ENCODE data around the gene KRTAP5-8. TPM values are rescaled to one million over a fixed set of nuclear protein-coding genes. Genes with fewer than 3 reads are reported as not detected.

The KRTAP5-8 gene
- total RNA-seq, 1 experiment from 2014 or later = not detected

- H3K9me3 ChIP-seq = no peaks in the 10 kb centered on the region
- H3K27me3 ChIP-seq (replicated peaks; ENCODE audit: control insufficient read depth, insufficient read depth, low read length) = no peaks in the 10 kb centered on the region
- H3K27me3 Mint-ChIP-seq (ENCODE audit: insufficient read depth, unreplicated experiment) = no peaks in the 10 kb centered on the region
- peaks cover 21% of the 10 kb centered on the region for H3K4me1 Mint-ChIP-seq (ENCODE audit: low read depth, unreplicated experiment)
- no peak overlapping the region for H3K4me3 Mint-ChIP-seq (ENCODE audit: unreplicated experiment)
- intact Hi-C loops (cut with micrococcal nuclease; ENCODE audit: unreplicated experiment) = no loop called here
- ChIA-PET POLR2A (no interaction called here), CTCF (no interaction called here)
- H3K36me3 ChIP-seq (ENCODE audit: control insufficient read depth, insufficient read depth, low read length) = peaks cover 12% of the 10 kb centered on the region; the same call in 1 of the 2 replicates
- H3K4me3 ChIP-seq (ENCODE audit: low read depth, low read length) = no peak overlapping the region
- no peaks in the 10 kb centered on the region for H3K9me3 Mint-ChIP-seq (ENCODE audit: unreplicated experiment)
- BruUV-seq (replicated peaks) = no TSS peak
- no peak for TF ChIP-seq CTCF (IDR thresholded peaks at IDR 0.05; ENCODE audit: insufficient read depth in 1 of 2, low read depth in 1 of 2, low read length in 1 of 2, severe bottlenecking in 1 of 2, unreplicated experiment in 1 of 2)
- peaks cover 57% of the 10 kb centered on the region for H3K36me3 Mint-ChIP-seq (ENCODE audit: insufficient read depth, unreplicated experiment)
- peak in 1 of 2 experiments; percentile 18 for DNase-seq
- H3K4me1 ChIP-seq = peaks cover 23% of the 10 kb centered on the region
- H3K27ac Mint-ChIP-seq (ENCODE audit: unreplicated experiment) = no peak overlapping the region
Observed at GRCh38 chr11:71491940-71492339, 45.9 kb upstream of the KRTAP5-8 start.

GRCh38 chr11:71495286-71496230, 42.3 kb upstream of the KRTAP5-8 start:
- H3K9me3 Mint-ChIP-seq (ENCODE audit: unreplicated experiment) = no peaks in the 10 kb centered on the region
- peaks cover 18% of the 10 kb centered on the region for H3K36me3 ChIP-seq (ENCODE audit: control insufficient read depth, insufficient read depth, low read length)
- peak in 1 of 2 experiments; percentile 18 for DNase-seq
- no peak overlapping the region for H3K4me3 ChIP-seq (ENCODE audit: low read depth, low read length)
- no peaks in the 10 kb centered on the region for H3K27me3 ChIP-seq (replicated peaks; ENCODE audit: control insufficient read depth, insufficient read depth, low read length)
- ChIA-PET POLR2A (no interaction called here), CTCF (no interaction called here)
- no peak for TF ChIP-seq CTCF (IDR thresholded peaks at IDR 0.05; ENCODE audit: insufficient read depth in 1 of 2, low read depth in 1 of 2, low read length in 1 of 2, severe bottlenecking in 1 of 2, unreplicated experiment in 1 of 2)
- intact Hi-C loops (cut with micrococcal nuclease; ENCODE audit: unreplicated experiment) = no loop called here
- peaks cover 56% of the 10 kb centered on the region for H3K36me3 Mint-ChIP-seq (ENCODE audit: insufficient read depth, unreplicated experiment)
- no peaks in the 10 kb centered on the region for H3K9me3 ChIP-seq
- H3K27ac Mint-ChIP-seq (ENCODE audit: unreplicated experiment) = no peak overlapping the region
- no peaks in the 10 kb centered on the region for H3K4me1 ChIP-seq
- no peaks in the 10 kb centered on the region for H3K27me3 Mint-ChIP-seq (ENCODE audit: insufficient read depth, unreplicated experiment)
- no peaks in the 10 kb centered on the region for H3K4me1 Mint-ChIP-seq (ENCODE audit: low read depth, unreplicated experiment)
- no TSS peak for BruUV-seq (replicated peaks)
- no peak overlapping the region for H3K4me3 Mint-ChIP-seq (ENCODE audit: unreplicated experiment)

- no peak for TF ChIP-seq CTCF (IDR thresholded peaks at IDR 0.05; ENCODE audit: insufficient read depth in 1 of 2, low read depth in 1 of 2, low read length in 1 of 2, severe bottlenecking in 1 of 2, unreplicated experiment in 1 of 2)
- Mint-ChIP-seq H3K4me1 (ENCODE audit: low read depth, unreplicated experiment) (no peaks in the 10 kb centered on the region), H3K27me3 (ENCODE audit: insufficient read depth, unreplicated experiment) (no peaks in the 10 kb centered on the region), H3K9me3 (ENCODE audit: unreplicated experiment) (no peaks in the 10 kb centered on the region), H3K27ac (ENCODE audit: unreplicated experiment) (no peak overlapping the region), H3K36me3 (ENCODE audit: insufficient read depth, unreplicated experiment) (peaks cover 56% of the 10 kb centered on the region), H3K4me3 (ENCODE audit: unreplicated experiment) (no peak overlapping the region)
- no TSS peak for BruUV-seq (replicated peaks)
- H3K27me3 ChIP-seq (replicated peaks; ENCODE audit: control insufficient read depth, insufficient read depth, low read length) = no peaks in the 10 kb centered on the region
- H3K4me3 ChIP-seq (ENCODE audit: low read depth, low read length) = no peak overlapping the region
- H3K4me1 ChIP-seq = no peaks in the 10 kb centered on the region
- DNase-seq = peak in 1 of 2 experiments; percentile 33
- ChIA-PET POLR2A (no interaction called here), CTCF (no interaction called here)
- H3K36me3 ChIP-seq (ENCODE audit: control insufficient read depth, insufficient read depth, low read length) = peaks cover 13% of the 10 kb centered on the region
- intact Hi-C loops (cut with micrococcal nuclease; ENCODE audit: unreplicated experiment) = no loop called here
- H3K9me3 ChIP-seq = no peaks in the 10 kb centered on the region
Observed at GRCh38 chr11:71496421-71496820, 41.4 kb upstream of the KRTAP5-8 start.
